Adipose tissue (tissue), 3 donors: Measurements from ENCODE around the gene UCN3. TPM values are rescaled to one million over a fixed set of nuclear protein-coding genes. Genes with fewer than 3 reads are reported as not detected.

Experiments used
- H3K27ac ChIP-seq: one replicate; pipeline ENCODE4 v1.5.1; 2013; ENCODE audit warnings: low read depth, low read length
- WGBS, 3 donors: extraction: QIAGEN DNeasy Blood & Tissue Kit; methylation state at CpG; one replicate each; pipeline ENCODE4 v1.1.7; 2013; 5-methylcytosine and 5-hydroxymethylcytosine counted together
- polyA plus RNA-seq, 3 donors: library from polyadenylated mRNA; stranded (reverse); fragments of 200-250 nt; gene quantifications; one replicate each; pipeline ENCODE4 v1.2.3, GENCODE V29; 2013
- donor health status: healthy with polysubstance abuse.
- donor health status: Bipolar disorder and iron deficiency.
- donor health status: healthy.

Gene UCN3
- 1 to 10 TPM in 1 of 3 donors, not detected in 2; 1.5 TPM for polyA plus RNA-seq

GRCh38 chr10:5364890-5365338 is at the start of gene UCN3:
Gene UCN3 (plus strand): TSS chr10:5364966. CDS start chr10:5373721, 8,755 bp downstream.
- no peak within 1 kb of the TSS for H3K27ac ChIP-seq
- WGBS, 3 donors, result 36 to 74% (median 54%) methylated on average over 21 of the region's 21 CpGs

GRCh38 chr10:5317547-5318107 is 47.1 kb upstream of the UCN3 start:
- 32 to 57% (median 43%) methylated on average over 10 of the region's 10 CpGs for WGBS, 3 donors
- H3K27ac ChIP-seq, result no peak overlapping the region

- 83 to 93% (median 92%) methylated on average over 5 of the region's 5 CpGs for WGBS, 3 donors
- H3K27ac ChIP-seq, result no peak overlapping the region
Measured at GRCh38 chr10:5318148-5318547, 46.6 kb upstream of the UCN3 start.

- WGBS, 3 donors, result 71 to 88% (median 80%) methylated on average over 4 of the region's 4 CpGs
- no peak overlapping the region for H3K27ac ChIP-seq
Measured at GRCh38 chr10:5319863-5320262, 44.9 kb upstream of the UCN3 start.

- WGBS, 3 donors, result 67 to 81% (median 73%) methylated on average over 3 of the region's 3 CpGs
- no peak overlapping the region for H3K27ac ChIP-seq
Measured at GRCh38 chr10:5321273-5321672, 43.5 kb upstream of the UCN3 start.

GRCh38 chr10:5323446-5323845 is 41.3 kb upstream of the UCN3 start:
- no peak overlapping the region for H3K27ac ChIP-seq
- WGBS, 3 donors, result 41 to 91% (median 80%) methylated on average over 4 of the region's 4 CpGs

GRCh38 chr10:5325076-5325475 is 39.7 kb upstream of the UCN3 start:
- WGBS, 3 donors, result 53 to 68% (median 56%) methylated on average over 6 of the region's 6 CpGs
- H3K27ac ChIP-seq, result no peak overlapping the region

GRCh38 chr10:5334196-5334880 is 30.4 kb upstream of the UCN3 start:
- 59 to 71% (median 68%) methylated on average over 5 of the region's 5 CpGs for WGBS, 3 donors
- no peak overlapping the region for H3K27ac ChIP-seq

GRCh38 chr10:5338010-5338409 is 26.8 kb upstream of the UCN3 start:
- no peak overlapping the region for H3K27ac ChIP-seq

GRCh38 chr10:5343092-5343491 is 21.7 kb upstream of the UCN3 start:
- WGBS, 3 donors, result 83 to 88% (median 88%) methylated on average over 3 of the region's 3 CpGs
- no peak overlapping the region for H3K27ac ChIP-seq

- no peak overlapping the region for H3K27ac ChIP-seq
- 46 to 85% (median 54%) methylated on average over 4 of the region's 4 CpGs for WGBS, 3 donors
Measured at GRCh38 chr10:5343561-5343960, 21.2 kb upstream of the UCN3 start.

GRCh38 chr10:5343979-5344378 is 20.8 kb upstream of the UCN3 start:
- WGBS, 3 donors, result 79 to 91% (median 82%) methylated on average over 4 of the region's 4 CpGs
- no peak overlapping the region for H3K27ac ChIP-seq

- no peak overlapping the region for H3K27ac ChIP-seq
Measured at GRCh38 chr10:5344746-5345145, 20.0 kb upstream of the UCN3 start.

- no peak overlapping the region for H3K27ac ChIP-seq
- 64 to 86% (median 79%) methylated on average over 4 of the region's 4 CpGs for WGBS, 3 donors
Measured at GRCh38 chr10:5346881-5347280, 17.9 kb upstream of the UCN3 start.

- WGBS, 3 donors, result 75 to 78% (median 77%) methylated on average over 2 of the region's 2 CpGs
- no peak overlapping the region for H3K27ac ChIP-seq
Measured at GRCh38 chr10:5349362-5349761, 15.4 kb upstream of the UCN3 start.

- 40 to 82% (median 61%) methylated on average over 3 of the region's 3 CpGs for WGBS, 3 donors
- H3K27ac ChIP-seq, result no peak overlapping the region
Measured at GRCh38 chr10:5354068-5354467, 10.7 kb upstream of the UCN3 start.

- H3K27ac ChIP-seq, result no peak overlapping the region
- 71 to 87% (median 84%) methylated on average over 6 of the region's 6 CpGs for WGBS, 3 donors
Measured at GRCh38 chr10:5355594-5356301, 9.0 kb upstream of the UCN3 start.

GRCh38 chr10:5356302-5356763 is 8.4 kb upstream of the UCN3 start:
- H3K27ac ChIP-seq, result no peak overlapping the region
- 76 to 86% (median 81%) methylated on average over 4 of the region's 4 CpGs for WGBS, 3 donors

GRCh38 chr10:5360318-5360915 is 4.3 kb upstream of the UCN3 start:
- WGBS, 3 donors, result 44 to 55% (median 45%) methylated on average over 7 of the region's 7 CpGs
- H3K27ac ChIP-seq, result no peak overlapping the region
